Natural killer cell (primary cell): Measurements from ENCODE around the gene DHX58. TPM values are rescaled to one million over a fixed set of nuclear protein-coding genes. Genes with fewer than 3 reads are reported as not detected.
A peak's percentile ranks its signal among the peaks of the same experiment; 100 is the strongest.

ENCODE experiments used
- ATAC-seq, 3 donors: fragments of 150-1000 bp in 2 of 3; fragments of 200-7000 bp in 1 of 3; cut with Tn5 transposase; 1 replicate in 1 of 3; 2 replicates in 2 of 3; pipeline ENCODE4 v1.10.0; 2021; ENCODE audit warnings: mild to moderate bottlenecking in 2 of 3, moderate library complexity in 2 of 3
- DNase-seq, 2 donors: peaks; one replicate each; pipeline versions ENCODE4 v3.0.0 to v3.0.0-alpha.2; 2013 to 2021; ENCODE audit warnings: mixed read lengths in 1 of 2
- H3K27ac ChIP-seq: one replicate; pipeline ENCODE4 v1.5.1; 2013; ENCODE audit warnings: mild to moderate bottlenecking, low read length
- H3K27me3 ChIP-seq: one replicate; pipeline ENCODE4 v1.6.1; 2013; ENCODE audit warnings: low read length; ENCODE audit not compliant: control insufficient read depth, insufficient read depth
- H3K36me3 ChIP-seq: one replicate; pipeline ENCODE4 v1.6.1; 2013; ENCODE audit warnings: low read length; ENCODE audit not compliant: control insufficient read depth, insufficient read depth
- H3K4me1 ChIP-seq: one replicate; pipeline ENCODE4 v1.6.1; 2013; ENCODE audit warnings: low read length; ENCODE audit not compliant: control insufficient read depth, insufficient read depth
- H3K4me3 ChIP-seq: one replicate; pipeline ENCODE4 v1.5.1; 2013; ENCODE audit warnings: low read length
- H3K9me3 ChIP-seq: one replicate; pipeline ENCODE4 v1.6.1; 2013; ENCODE audit warnings: low read length; ENCODE audit not compliant: control insufficient read depth, insufficient read depth
- H3K27ac Mint-ChIP-seq, 2 donors: one replicate each; pipeline ENCODE4 v1.8.0; 2022; ENCODE audit warnings: mild to moderate bottlenecking in 2 of 2, mixed read lengths in 2 of 2, moderate library complexity in 1 of 2
- H3K27me3 Mint-ChIP-seq, 2 donors: one replicate each; pipeline ENCODE4 v1.8.0; 2022; ENCODE audit warnings: low read depth in 2 of 2, mixed read lengths in 2 of 2
- H3K36me3 Mint-ChIP-seq: one replicate; pipeline ENCODE4 v1.8.0; 2022; ENCODE audit warnings: mixed read lengths
- H3K4me1 Mint-ChIP-seq, 2 donors: one replicate each; pipeline ENCODE4 v1.8.0; 2022; ENCODE audit warnings: mixed read lengths in 2 of 2
- H3K4me3 Mint-ChIP-seq: one replicate; pipeline ENCODE4 v1.8.0; 2022; ENCODE audit warnings: mild to moderate bottlenecking, moderate library complexity, mixed read lengths
- H3K9me3 Mint-ChIP-seq, 2 donors: one replicate each; pipeline ENCODE4 v1.8.0; 2022; ENCODE audit warnings: mixed read lengths in 2 of 2
- WGBS: methylation state at CpG from one replicate; pipeline ENCODE4 v1.1.7; 2013; ENCODE audit warnings: missing lambda C conversion rate; ENCODE audit not compliant: insufficient coverage; 5-methylcytosine and 5-hydroxymethylcytosine counted together
- intact Hi-C: fragments of 100-400 bp; cut with micrococcal nuclease; formaldehyde crosslinking; loops from one replicate; pipeline ENCODE4 v1.14.2; 2022
- total RNA-seq, 4 donors: library from RNA; stranded (reverse); fragments of 120-200 nt in 1 of 4; gene quantifications; one replicate each; pipeline versions ENCODE4 v1.2.3 to v1.2.4, GENCODE V29; 2013 to 2022
- TF ChIP-seq, protein P1 (sequence below): fragments of 200-600 bp; IDR thresholded peaks from one replicate; pipeline ENCODE4 v1.8.0; 2022; ENCODE audit warnings: antibody characterized with exemption

DHX58 gene
- total RNA-seq, 3 donors from 2014 or later (not counting 1 experiment from before 2014, with no cell fraction given): 22.0 to 29.0 (median 24.5) TPM

DNA sequence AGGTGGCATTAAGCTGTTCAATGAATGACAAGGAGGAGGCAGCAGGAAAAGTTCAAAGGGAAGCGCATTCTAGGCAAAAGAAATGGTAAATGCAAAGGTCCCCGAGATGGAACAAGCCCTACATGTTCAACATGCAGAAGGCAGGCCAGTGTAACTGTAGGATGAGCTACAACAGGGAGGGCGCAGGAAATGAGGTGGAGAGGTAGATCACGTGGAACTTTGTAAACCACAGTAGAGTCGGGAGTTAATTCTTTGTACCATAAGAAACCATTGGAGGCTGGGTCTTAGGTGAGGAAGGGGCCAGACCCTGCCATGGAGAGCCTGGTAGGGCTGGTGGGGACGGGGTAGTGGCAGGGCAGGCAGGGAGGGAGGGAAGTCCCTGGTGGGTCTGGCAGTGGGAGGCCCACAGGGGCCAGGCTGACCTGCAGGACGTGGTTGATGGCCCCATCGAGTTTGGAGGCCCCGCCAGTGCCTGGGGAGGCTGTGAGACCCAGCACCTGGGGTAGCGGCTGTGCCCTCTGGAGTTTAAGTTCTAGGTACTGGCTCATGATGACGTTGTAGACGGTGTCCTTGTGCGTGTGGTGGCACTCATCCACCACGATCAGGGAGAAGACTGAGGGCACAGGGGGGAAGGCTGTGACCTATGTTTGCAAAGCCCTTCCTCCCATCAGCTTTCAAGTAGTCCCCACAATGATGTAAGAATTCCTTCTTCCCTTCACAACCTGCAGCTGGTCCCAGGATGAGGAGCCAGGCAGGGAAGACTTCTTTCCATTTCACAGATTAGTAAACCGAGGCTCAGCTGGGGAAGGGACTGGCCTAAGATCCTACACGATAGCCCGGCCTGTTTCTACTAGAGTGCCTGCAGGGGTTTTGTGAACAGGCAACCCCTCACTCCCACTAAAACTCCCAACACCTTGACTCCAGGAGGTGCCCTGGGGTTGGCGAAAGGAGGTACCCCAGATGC is 1.9 kb downstream of the DHX58 start:
- Mint-ChIP-seq H3K27me3 (no peaks in the 10 kb centered on the region), H3K4me3 (peak overlapping the region; percentile 40), H3K9me3 (no peaks in the 10 kb centered on the region), H3K4me1 (peaks cover 9 to 29% of the 10 kb centered on the region in 2 donors), H3K27ac (peak overlapping the region; percentile 5 to 95), H3K36me3 (no peaks in the 10 kb centered on the region)
- intact Hi-C loops: no loop called here
- Histone ChIP-seq H3K4me1 (peaks cover 42% of the 10 kb centered on the region), H3K36me3 (peaks cover 13% of the 10 kb centered on the region), H3K9me3 (no peaks in the 10 kb centered on the region), H3K27me3 (no peaks in the 10 kb centered on the region), H3K27ac (no peak overlapping the region), H3K4me3 (no peak overlapping the region)
- ATAC-seq: no peak
- TF ChIP-seq, protein P1, sequence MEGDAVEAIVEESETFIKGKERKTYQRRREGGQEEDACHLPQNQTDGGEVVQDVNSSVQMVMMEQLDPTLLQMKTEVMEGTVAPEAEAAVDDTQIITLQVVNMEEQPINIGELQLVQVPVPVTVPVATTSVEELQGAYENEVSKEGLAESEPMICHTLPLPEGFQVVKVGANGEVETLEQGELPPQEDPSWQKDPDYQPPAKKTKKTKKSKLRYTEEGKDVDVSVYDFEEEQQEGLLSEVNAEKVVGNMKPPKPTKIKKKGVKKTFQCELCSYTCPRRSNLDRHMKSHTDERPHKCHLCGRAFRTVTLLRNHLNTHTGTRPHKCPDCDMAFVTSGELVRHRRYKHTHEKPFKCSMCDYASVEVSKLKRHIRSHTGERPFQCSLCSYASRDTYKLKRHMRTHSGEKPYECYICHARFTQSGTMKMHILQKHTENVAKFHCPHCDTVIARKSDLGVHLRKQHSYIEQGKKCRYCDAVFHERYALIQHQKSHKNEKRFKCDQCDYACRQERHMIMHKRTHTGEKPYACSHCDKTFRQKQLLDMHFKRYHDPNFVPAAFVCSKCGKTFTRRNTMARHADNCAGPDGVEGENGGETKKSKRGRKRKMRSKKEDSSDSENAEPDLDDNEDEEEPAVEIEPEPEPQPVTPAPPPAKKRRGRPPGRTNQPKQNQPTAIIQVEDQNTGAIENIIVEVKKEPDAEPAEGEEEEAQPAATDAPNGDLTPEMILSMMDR: no peak
- peak in 1 of 2 donors; percentile 21 for DNase-seq
- 89% methylated on average over 18 of the region's 18 CpGs for WGBS

DNA sequence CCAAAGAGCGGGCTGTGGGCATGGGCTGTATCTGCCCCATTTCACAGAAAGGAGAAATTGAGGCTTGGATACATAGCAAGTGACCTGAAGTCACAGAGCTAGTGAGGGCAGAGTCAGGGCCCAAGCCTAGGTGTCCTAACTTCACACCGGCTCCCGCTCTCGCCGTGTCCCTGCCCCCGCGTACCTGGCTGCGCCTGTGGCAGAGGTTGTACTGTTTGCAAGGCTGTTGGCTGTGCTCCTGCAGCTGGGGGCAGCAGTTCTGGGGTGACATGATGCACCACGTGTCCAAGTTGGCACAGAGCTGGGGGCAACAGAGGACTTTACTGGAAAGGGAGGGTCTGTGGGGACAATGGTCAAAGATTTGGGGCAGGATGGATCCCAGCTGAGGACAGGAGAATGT is 3.4 kb downstream of the DHX58 start:
- H3K36me3 ChIP-seq: peaks cover 20% of the 10 kb centered on the region
- H3K27ac Mint-ChIP-seq: peak overlapping the region in 1 of 2 donors; percentile 51
- H3K36me3 Mint-ChIP-seq: no peaks in the 10 kb centered on the region
- no peaks in the 10 kb centered on the region for H3K9me3 Mint-ChIP-seq
- no peak overlapping the region for H3K27ac ChIP-seq
- intact Hi-C loops: no loop called here
- ATAC-seq (no peak), DNase-seq (no peak)
- TF ChIP-seq, protein P1: no peak
- H3K4me3 Mint-ChIP-seq: peak overlapping the region; percentile 64
- no peak overlapping the region for H3K4me3 ChIP-seq
- no peaks in the 10 kb centered on the region for H3K27me3 Mint-ChIP-seq
- peaks cover 9 to 29% of the 10 kb centered on the region in 2 donors for H3K4me1 Mint-ChIP-seq
- no peaks in the 10 kb centered on the region for H3K27me3 ChIP-seq
- 96% methylated on average over 9 of the region's 9 CpGs for WGBS
- no peaks in the 10 kb centered on the region for H3K9me3 ChIP-seq
- peaks cover 36% of the 10 kb centered on the region for H3K4me1 ChIP-seq

GRCh38 chr17:42107597-42108576 is 4.6 kb downstream of the DHX58 start:
- intact Hi-C loops: no loop called here
- peak overlapping the region; percentile 29 to 31 for H3K27ac Mint-ChIP-seq
- no peaks in the 10 kb centered on the region for H3K9me3 ChIP-seq

More at GRCh38 chr17:42107597-42108576, 4.6 kb downstream of the DHX58 start:
- H3K36me3 Mint-ChIP-seq: no peaks in the 10 kb centered on the region
- H3K36me3 ChIP-seq: peaks cover 23% of the 10 kb centered on the region
- peaks cover 30% of the 10 kb centered on the region for H3K4me1 ChIP-seq
- no peak overlapping the region for H3K27ac ChIP-seq
- ATAC-seq (peak; percentile 78 to 93 (median 89)), DNase-seq (peak; percentile 79 to 92)
- TF ChIP-seq, protein P1: no peak
- H3K4me3 Mint-ChIP-seq: peak overlapping the region; percentile 28
- H3K27me3 Mint-ChIP-seq: no peaks in the 10 kb centered on the region
- no peaks in the 10 kb centered on the region for H3K9me3 Mint-ChIP-seq
- H3K4me1 Mint-ChIP-seq: peaks cover 9 to 28% of the 10 kb centered on the region in 2 donors
- WGBS: 46% methylated on average over 51 of the region's 51 CpGs
- H3K4me3 ChIP-seq: no peak overlapping the region
- H3K27me3 ChIP-seq: no peaks in the 10 kb centered on the region
